ENCODE data around the gene THOC6. TPM values are rescaled to one million over a fixed set of nuclear protein-coding genes. Genes with fewer than 3 reads are reported as not detected.

Gene THOC6
- 20.8 TPM for total RNA-seq

- DNase-seq (ENCODE audit: low spot score), result peak; percentile 98
These were observed at the start of gene THOC6, which contains the start of gene HCFC1R1 for GRCh38 chr16:3023669-3024478. Gene THOC6 (plus strand): TSS chr16:3024035. CDS start chr16:3024327, 292 bp downstream. Gene HCFC1R1 (minus strand): TSS chr16:3023942. CDS start chr16:3023941, 1 bp downstream.

- DNase-seq (ENCODE audit: low spot score), result no peak
These were observed 49.3 kb upstream of the THOC6 start for GRCh38 chr16:2974319-2975056.

GRCh38 chr16:2975161-2975795 is 48.6 kb upstream of the THOC6 start:
- DNase-seq (ENCODE audit: low spot score), result no peak

- DNase-seq (ENCODE audit: low spot score), result no peak
These were observed 47.6 kb upstream of the THOC6 start for GRCh38 chr16:2976201-2976600.

GRCh38 chr16:2976673-2977072 is 47.2 kb upstream of the THOC6 start:
- DNase-seq (ENCODE audit: low spot score), result no peak

- DNase-seq (ENCODE audit: low spot score), result peak; percentile 57
These were observed 46.4 kb upstream of the THOC6 start for GRCh38 chr16:2977440-2977839.

- no peak for DNase-seq (ENCODE audit: low spot score)
These were observed 44.1 kb upstream of the THOC6 start for GRCh38 chr16:2979669-2980226.

GRCh38 chr16:2980227-2981176 is 43.3 kb upstream of the THOC6 start, which contains the start of gene PKMYT1:
Gene PKMYT1 (minus strand): TSS chr16:2980446. CDS start chr16:2979657, 789 bp downstream.
- peak; percentile 93 for DNase-seq (ENCODE audit: low spot score)

GRCh38 chr16:2981177-2981898 is 42.5 kb upstream of the THOC6 start:
- DNase-seq (ENCODE audit: low spot score), result no peak

- no peak for DNase-seq (ENCODE audit: low spot score)
These were observed 42.0 kb upstream of the THOC6 start for GRCh38 chr16:2981899-2982250.

- DNase-seq (ENCODE audit: low spot score), result no peak
These were observed 41.4 kb upstream of the THOC6 start for GRCh38 chr16:2982402-2982801.

- peak; percentile 80 for DNase-seq (ENCODE audit: low spot score)
These were observed 40.1 kb upstream of the THOC6 start for GRCh38 chr16:2983706-2984136.

GRCh38 chr16:2985462-2985861 is 38.4 kb upstream of the THOC6 start:
- DNase-seq (ENCODE audit: low spot score), result no peak

- no peak for DNase-seq (ENCODE audit: low spot score)
These were observed 37.9 kb upstream of the THOC6 start for GRCh38 chr16:2985893-2986355.

GRCh38 chr16:2986623-2987188 is 37.1 kb upstream of the THOC6 start:
- DNase-seq (ENCODE audit: low spot score), result no peak

- no peak for DNase-seq (ENCODE audit: low spot score)
These were observed 36.5 kb upstream of the THOC6 start for GRCh38 chr16:2987286-2987685.

GRCh38 chr16:2987833-2988232 is 36.0 kb upstream of the THOC6 start:
- DNase-seq (ENCODE audit: low spot score), result no peak

- DNase-seq (ENCODE audit: low spot score), result no peak
These were observed 35.2 kb upstream of the THOC6 start for GRCh38 chr16:2988590-2989099.

GRCh38 chr16:2990891-2991290 is 32.9 kb upstream of the THOC6 start:
- DNase-seq (ENCODE audit: low spot score), result no peak
